AG09309 (cell line): ENCODE data around the gene GBP2.

Source experiments
- DNase-seq: peaks from one replicate; pipeline ENCODE4 v3.0.0-alpha.2; 2010; ENCODE audit warnings: low read depth
- H3K4me3 ChIP-seq: 2 replicates; pipeline ENCODE4 v1.5.1; 2011; ENCODE audit warnings: mild to moderate bottlenecking, low read depth, low read length, moderate library complexity; ENCODE audit not compliant: control insufficient read depth
- TF ChIP-seq, protein P1 (sequence below): IDR thresholded peaks from 2 replicates; pipeline ENCODE4 v1.5.1; 2011; ENCODE audit warnings: mild to moderate bottlenecking, low read depth, low read length, inconsistent platforms; ENCODE audit not compliant: insufficient read depth, control insufficient read depth; ENCODE audit errors: missing control alignments

Gene GBP2

DNA sequence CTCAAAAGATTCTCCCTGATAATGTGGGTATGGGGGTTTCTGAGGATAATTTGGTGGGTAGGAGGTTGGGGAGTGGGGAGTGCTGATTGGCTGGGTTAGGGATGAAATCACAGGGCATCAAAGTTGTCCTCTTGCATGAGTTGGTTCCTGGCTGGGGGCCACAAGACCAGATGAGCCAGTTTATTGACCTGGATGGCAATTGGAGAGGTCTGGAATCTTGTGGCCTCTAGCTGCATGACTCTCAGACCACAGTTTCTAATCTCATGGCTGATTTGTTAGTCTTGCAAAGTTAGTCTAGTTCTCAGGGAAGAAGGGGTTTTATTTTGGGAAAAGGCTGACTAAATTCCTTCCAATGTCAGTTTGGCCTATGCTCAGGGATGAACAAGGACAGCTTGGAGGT is 57.6 kb downstream of the GBP2 start:
- peak; percentile 55 for DNase-seq
- no peak overlapping the region for H3K4me3 ChIP-seq
- TF ChIP-seq, protein P1, sequence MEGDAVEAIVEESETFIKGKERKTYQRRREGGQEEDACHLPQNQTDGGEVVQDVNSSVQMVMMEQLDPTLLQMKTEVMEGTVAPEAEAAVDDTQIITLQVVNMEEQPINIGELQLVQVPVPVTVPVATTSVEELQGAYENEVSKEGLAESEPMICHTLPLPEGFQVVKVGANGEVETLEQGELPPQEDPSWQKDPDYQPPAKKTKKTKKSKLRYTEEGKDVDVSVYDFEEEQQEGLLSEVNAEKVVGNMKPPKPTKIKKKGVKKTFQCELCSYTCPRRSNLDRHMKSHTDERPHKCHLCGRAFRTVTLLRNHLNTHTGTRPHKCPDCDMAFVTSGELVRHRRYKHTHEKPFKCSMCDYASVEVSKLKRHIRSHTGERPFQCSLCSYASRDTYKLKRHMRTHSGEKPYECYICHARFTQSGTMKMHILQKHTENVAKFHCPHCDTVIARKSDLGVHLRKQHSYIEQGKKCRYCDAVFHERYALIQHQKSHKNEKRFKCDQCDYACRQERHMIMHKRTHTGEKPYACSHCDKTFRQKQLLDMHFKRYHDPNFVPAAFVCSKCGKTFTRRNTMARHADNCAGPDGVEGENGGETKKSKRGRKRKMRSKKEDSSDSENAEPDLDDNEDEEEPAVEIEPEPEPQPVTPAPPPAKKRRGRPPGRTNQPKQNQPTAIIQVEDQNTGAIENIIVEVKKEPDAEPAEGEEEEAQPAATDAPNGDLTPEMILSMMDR = no peak

DNA sequence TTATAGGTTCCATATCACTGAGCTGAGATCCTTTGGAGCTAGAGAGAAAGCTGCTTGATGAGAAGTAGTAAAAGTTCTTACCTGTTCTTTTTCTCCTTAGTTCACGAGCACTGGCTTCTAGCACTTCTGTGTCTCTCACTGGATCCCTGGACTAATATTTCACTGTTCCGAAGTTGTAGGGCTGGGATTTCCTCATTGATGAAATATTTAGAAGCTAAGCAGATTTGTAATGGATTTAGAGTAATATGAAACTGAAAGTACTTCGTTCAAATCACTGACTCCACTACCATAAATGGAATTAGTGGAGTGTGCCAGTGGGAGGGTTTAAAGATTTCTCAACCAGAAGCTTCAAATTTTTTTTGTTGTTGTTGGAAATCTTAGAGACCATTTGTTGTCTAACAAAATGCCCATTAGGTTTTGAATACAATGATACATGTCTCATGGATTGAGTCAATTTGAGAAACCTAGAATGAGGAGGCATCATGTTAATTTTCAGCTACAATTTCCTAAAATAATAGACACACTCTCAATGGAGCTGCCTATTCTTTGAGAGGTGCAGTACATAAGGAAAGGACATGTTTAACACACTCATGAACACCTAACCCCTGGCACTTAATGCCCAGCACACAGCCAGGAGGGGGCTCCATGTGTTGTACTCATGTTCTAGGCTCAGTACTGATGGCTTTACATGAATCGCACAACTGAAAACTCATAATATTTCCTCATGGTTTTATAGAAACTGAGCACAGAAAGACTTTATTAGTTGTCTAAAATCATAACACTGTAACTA is 60.6 kb downstream of the GBP2 start, which contains the start of gene GBP1:
GBP1 (minus strand) TSS at position 130 of the 790 bp plus-strand sequence. CDS start 1,974 bp downstream, outside the sequence.
- TF ChIP-seq, protein P1 = no peak
- H3K4me3 ChIP-seq = peak within 1 kb of the TSS; percentile 45
- peak; percentile 64 for DNase-seq

DNA sequence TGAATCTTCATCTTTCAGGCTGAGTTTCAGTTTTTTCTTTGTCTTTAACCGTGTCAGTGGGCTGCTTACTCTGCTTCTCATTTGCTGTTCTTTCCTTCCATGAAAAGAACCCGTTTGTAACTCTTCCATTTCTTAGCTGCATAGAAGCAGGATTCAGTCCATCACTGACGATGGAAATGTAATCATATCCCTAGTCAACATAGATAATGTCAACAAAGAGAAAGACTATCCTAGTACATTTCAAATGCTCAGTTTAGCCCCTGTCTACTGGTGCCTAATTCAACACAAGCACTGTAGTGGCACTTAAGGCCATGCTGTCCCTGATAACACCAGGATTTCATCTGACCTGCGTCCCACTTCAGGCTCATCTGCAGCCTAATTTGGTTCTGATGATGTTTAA is 61.3 kb downstream of the GBP2 start:
- H3K4me3 ChIP-seq = peak overlapping the region; percentile 45
- TF ChIP-seq, protein P1 = no peak
- DNase-seq = no peak

DNA sequence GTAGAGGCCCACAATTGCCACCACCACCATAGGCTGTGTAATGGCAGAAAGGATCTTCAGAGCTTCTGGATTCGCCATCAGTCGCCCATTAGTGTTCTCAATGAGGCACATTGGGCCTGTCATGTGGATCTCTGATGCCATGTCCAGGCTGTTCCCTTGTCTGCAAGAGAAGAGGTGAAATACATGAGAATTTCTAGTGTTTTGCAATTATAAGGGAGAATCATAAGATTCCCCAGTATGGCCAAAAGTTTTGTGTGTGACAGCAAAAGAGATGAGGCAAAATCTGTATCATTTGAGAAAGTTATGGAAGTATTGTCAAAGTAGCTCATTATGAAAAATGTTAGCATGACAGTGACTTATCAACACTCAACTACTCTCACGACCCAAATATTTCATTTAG is 62.8 kb downstream of the GBP2 start:
- H3K4me3 ChIP-seq = no peak overlapping the region
- no peak for DNase-seq
- TF ChIP-seq, protein P1 = no peak

DNA sequence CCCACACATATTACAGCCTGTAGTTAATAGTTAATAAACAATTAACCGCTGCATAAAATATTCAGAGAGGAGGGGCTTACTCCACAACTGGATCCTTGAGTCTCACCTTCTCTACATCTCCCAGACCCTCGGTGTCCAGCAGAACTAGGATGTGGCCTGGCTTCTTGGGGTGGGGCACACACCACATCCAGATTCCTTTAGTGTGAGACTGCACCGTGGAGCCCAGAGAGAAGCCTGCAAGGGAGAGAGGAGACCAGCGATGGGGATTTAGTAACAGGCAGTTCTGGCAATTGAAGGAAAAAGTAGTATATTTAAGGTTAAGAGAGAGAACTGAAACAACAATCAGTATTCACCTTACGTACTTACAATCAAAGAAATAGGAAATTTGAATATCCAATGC is 65.8 kb downstream of the GBP2 start:
- DNase-seq = no peak
- TF ChIP-seq, protein P1 = no peak
- no peak overlapping the region for H3K4me3 ChIP-seq
